Suppressor macrophage treated with lipopolysaccharide for 4 hours (primary cell): ENCODE data around the gene NPFFR1.

Experiments
- DNase-seq: peaks from one replicate; pipeline ENCODE4 v3.0.0-alpha.2; 2020

NPFFR1 gene

DNA sequence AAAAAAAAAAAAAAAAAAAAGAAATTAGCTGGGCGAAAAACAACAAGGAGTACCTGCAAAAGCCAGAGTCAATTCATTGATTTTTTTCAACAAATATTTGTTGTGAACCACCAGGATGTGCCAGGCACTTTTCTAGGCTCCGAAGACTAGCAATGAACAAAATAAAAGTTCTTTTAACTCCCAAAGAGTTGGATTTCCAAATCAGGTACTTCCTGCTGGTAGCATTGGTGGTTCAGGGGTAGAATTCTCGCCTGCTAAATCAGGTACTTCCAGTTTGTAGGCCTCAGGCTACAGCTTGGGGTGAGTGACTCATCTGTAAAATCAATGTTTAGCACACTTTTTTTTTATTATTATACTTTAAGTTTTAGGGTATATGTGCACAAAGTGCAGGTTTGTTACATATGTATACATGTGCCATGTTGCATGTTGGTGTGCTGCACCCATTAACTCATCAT lies 61.4 kb downstream of the NPFFR1 start:
- no peak for DNase-seq

DNA sequence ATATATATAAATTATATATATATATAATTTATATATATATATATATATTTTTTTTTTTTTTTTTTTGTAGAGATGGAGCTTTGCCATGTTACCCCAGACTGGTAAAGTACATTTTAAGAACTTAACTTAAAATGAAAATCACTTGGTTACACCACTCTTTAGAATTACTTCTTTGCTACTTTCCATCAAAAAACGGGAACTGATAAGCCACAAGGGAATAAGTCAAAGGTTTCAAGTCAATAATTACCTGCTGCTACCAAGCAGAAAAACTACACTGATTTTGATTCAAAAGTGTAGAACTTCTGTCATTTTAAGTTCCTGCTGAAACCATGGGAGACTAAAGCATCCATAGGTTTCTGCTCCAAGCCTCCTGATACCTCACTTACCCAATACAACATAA lies 62.8 kb downstream of the NPFFR1 start:
- DNase-seq: no peak

DNA sequence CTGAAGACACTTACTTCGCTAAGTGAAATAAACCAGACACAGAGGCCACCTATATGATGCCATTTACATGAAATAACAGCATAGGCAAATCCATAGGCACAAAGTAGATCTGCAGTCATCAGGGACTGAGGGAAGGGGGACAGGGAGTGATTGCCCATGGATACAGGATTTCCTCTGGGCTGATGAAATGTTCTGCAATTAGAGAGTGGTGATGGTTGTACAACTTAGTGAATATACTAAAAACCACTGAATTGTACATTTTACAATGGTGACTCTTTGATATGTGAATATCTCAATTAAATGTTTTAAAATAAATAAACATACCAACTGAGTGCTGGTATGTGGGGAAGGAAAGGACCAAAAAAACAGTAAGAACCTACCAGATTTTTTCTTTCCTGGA lies 70.9 kb downstream of the NPFFR1 start:
- DNase-seq: no peak

DNA sequence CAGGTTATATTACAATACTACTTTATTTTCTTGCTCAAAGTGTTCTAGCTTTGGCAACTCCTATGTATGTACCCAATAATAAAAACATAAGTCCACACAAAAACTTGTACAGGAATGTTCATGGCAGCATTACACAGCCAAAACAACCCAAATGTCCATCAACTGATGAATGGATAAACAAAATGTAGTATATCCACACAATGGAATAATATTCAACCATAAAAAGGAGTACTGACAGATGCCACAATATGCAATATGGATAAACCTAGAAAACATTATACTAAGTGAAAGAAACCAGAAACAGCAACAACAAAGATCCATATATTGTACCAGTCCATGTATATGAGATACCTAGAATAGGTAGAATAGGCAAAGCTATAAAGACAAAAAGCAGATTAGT lies 71.5 kb downstream of the NPFFR1 start:
- no peak for DNase-seq

DNA sequence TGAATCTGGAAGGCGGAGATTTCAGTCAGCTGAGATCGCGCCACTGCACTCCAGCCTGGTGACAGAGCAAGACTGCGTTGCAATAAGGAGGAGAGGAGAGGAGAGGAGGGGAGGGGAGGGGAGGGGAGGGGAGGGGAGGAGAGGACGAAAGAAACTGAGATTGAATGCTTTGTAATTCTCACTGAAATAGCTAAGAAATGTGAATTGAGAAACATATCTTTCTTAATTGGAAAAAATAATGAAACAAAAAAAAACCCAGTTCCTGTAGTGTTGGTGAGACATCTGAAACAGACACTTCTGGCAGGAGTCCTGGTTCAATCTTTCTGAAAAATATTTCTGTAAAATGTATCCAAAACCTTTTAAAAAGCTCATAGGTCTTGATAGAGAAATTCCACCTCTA lies 77.0 kb downstream of the NPFFR1 start:
- no peak for DNase-seq

DNA sequence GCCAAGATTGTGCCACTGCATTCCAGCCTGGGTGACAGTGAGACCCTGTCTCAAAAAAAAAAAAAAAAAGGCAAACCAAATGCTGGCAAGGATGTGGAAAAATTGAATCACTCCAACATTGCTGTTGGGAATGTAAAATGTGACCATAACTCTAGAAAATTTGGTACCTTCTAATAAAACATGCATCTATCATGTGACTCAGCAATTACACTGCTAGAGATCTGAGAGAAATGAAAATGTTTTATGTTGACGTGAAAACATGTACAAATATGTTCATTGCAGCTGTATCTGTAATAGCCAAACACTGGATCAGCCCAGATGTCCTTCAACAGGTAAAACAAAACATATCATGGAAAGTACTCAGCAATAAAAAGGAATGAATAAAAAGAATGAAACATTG lies 82.7 kb downstream of the NPFFR1 start:
- DNase-seq: no peak

DNA sequence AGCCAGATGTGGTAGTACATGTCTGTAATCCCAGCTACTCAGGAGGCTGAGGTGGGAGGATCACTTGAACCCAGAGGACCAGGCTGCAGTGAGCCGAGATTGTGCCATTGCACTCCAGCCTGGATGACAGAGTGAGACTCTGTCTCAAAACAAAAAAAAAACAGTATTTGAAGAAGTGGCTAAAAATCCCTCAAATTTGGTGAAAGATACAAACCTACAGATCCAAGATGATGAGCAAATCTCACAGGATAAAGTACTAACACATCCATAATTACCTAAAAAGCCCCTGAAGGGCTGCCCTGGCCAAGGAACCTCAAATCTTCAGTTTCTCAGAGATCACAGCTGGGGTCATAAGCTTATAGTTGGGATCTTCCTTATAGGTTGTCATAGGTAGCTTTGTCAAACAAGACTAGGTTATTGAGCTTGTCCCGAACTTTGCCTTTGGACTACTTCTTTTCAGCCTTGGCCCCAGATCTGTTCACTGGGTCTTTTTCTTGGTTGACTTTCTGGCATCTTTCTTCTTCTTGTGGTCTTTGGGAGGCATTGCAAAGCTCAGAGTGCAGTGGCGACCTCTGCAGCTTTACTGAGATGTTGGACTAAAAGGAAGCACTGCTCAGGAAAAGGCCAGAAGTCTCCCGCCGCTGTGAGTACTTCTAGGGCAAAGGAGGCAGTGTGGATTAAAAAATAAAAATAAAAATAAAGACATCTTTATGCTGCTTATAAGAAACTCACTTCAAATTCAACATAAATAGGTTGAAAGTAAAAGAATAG lies 84.9 kb downstream of the NPFFR1 start:
- no peak for DNase-seq
